ENCODE measurements around the gene HSBP1.

GRCh38 chr16:83849421-83849820 is 41.6 kb downstream of the HSBP1 start:
- TF ChIP-seq CTCF (CRISPR knock-in tag; IDR thresholded peaks at IDR 0.05) = no peak
- no peak for TF ChIP-seq ZNF790 (CRISPR knock-in tag; IDR thresholded peaks at IDR 0.05; ENCODE audit: borderline replicate concordance)
- TF ChIP-seq YY1 (IDR thresholded peaks at IDR 0.05; ENCODE audit: insufficient read depth, insufficient replicate concordance, low read depth, low read length) = no peak
- no peak for TF ChIP-seq ZNF543 (CRISPR knock-in tag; IDR thresholded peaks at IDR 0.05)
- TF ChIP-seq REST (IDR thresholded peaks at IDR 0.05; ENCODE audit: borderline replicate concordance in 1 of 2, low read depth in 1 of 2, low read length in 2 of 2) = no peak
- TF ChIP-seq PREB (CRISPR knock-in tag; IDR thresholded peaks at IDR 0.05) = no peak
- no peak for TF ChIP-seq ZBTB4 (CRISPR knock-in tag; IDR thresholded peaks at IDR 0.05; ENCODE audit: borderline replicate concordance)
